HG02852 (cell line): ENCODE results near the gene ZBTB22.
"Not testable (repeated sequence)": the region's sequence is repeated elsewhere in the genome, so short reads cannot be mapped to it uniquely, and the experiment has no call there.

Experiments
- ATAC-seq: cut with Tn5 transposase; IDR thresholded peaks from one replicate; pipeline ENCODE4 v1.9.1; 2021; ENCODE audit warnings: mild to moderate bottlenecking, moderate library complexity; ENCODE audit not compliant: unreplicated experiment

The ZBTB22 gene

GRCh38 chr6:33304216-33304615, 13.3 kb downstream of the ZBTB22 start:
- no peak for ATAC-seq

- ATAC-seq = no peak
Observed at GRCh38 chr6:33301877-33302276, 15.7 kb downstream of the ZBTB22 start.

GRCh38 chr6:33299237-33299944, 18.2 kb downstream of the ZBTB22 start:
- ATAC-seq = peak; percentile 65

- peak; percentile 33 for ATAC-seq
Observed at GRCh38 chr6:33298773-33299236, 18.7 kb downstream of the ZBTB22 start, which contains the start of gene RGL2. RGL2 (minus strand) TSS chr6:33298942; CDS start chr6:33298610, 332 bp downstream.

- ATAC-seq = peak; percentile 13
Observed at GRCh38 chr6:33297956-33298772, 19.4 kb downstream of the ZBTB22 start.

- ATAC-seq = no peak
Observed at GRCh38 chr6:33297406-33297955, 20.1 kb downstream of the ZBTB22 start.

GRCh38 chr6:33296797-33297405, 20.6 kb downstream of the ZBTB22 start:
- ATAC-seq = no peak

- ATAC-seq = no peak
Observed at GRCh38 chr6:33295621-33296369, 21.7 kb downstream of the ZBTB22 start.

GRCh38 chr6:33294086-33294823, 23.3 kb downstream of the ZBTB22 start:
- ATAC-seq = no peak

- ATAC-seq = no peak
Observed at GRCh38 chr6:33292996-33293682, 24.4 kb downstream of the ZBTB22 start.

GRCh38 chr6:33290459-33290858, 27.1 kb downstream of the ZBTB22 start:
- no peak for ATAC-seq

GRCh38 chr6:33289784-33290315, 27.7 kb downstream of the ZBTB22 start:
- ATAC-seq = peak; percentile 16

- ATAC-seq = peak; percentile 86
Observed at GRCh38 chr6:33288921-33289783, 28.4 kb downstream of the ZBTB22 start, which contains the start of the genes PFDN6 and WDR46. PFDN6 (plus strand) TSS chr6:33289601; CDS start chr6:33289857, 256 bp downstream. WDR46 (minus strand) TSS chr6:33289239; CDS start chr6:33289170, 69 bp downstream.

GRCh38 chr6:33288141-33288920, 29.2 kb downstream of the ZBTB22 start:
- ATAC-seq = no peak

GRCh38 chr6:33286946-33287914, 30.3 kb downstream of the ZBTB22 start:
- no peak for ATAC-seq

- ATAC-seq = not testable (repeated sequence)
Observed at GRCh38 chr6:33285214-33285613, 32.3 kb downstream of the ZBTB22 start.
